IPS-11a (cell line): ENCODE data around the gene LYZ.
"Not testable (repeated sequence)": the region's sequence is repeated elsewhere in the genome, so short reads cannot be mapped to it uniquely, and the experiment has no call there.

ENCODE experiments used
- H3K4me3 ChIP-seq: one replicate; pipeline ENCODE4 v1.5.1; 2013; ENCODE audit warnings: low read depth, low read length, control low read depth

LYZ gene

DNA sequence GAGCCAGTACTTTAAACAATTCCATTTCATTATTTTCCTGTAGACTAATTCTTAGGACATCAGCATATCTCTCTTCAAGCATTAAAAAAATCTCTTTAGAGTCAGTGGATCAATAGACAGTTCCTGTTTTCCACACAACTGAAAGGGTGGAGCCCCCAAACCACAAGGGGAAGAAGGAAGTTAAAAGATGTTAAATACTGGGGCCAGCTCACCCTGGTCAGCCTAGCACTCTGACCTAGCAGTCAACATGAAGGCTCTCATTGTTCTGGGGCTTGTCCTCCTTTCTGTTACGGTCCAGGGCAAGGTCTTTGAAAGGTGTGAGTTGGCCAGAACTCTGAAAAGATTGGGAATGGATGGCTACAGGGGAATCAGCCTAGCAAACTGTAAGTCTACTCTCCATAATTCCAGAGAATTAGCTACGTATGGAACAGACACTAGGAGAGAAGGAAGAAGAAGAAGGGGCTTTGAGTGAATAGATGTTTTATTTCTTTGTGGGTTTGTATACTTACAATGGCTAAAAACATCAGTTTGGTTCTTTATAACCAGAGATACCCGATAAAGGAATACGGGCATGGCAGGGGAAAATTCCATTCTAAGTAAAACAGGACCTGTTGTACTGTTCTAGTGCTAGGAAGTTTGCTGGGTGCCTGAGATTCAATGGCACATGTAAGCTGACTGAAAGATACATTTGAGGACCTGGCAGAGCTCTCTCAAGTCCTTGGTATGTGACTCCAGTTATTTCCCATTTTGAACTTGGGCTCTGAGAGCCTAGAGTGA, at the start of gene LYZ:
LYZ (plus strand) TSS at position 220 of the 777 bp plus-strand sequence; CDS start at position 248, 28 bp downstream.
- no peak within 1 kb of the TSS for H3K4me3 ChIP-seq

DNA sequence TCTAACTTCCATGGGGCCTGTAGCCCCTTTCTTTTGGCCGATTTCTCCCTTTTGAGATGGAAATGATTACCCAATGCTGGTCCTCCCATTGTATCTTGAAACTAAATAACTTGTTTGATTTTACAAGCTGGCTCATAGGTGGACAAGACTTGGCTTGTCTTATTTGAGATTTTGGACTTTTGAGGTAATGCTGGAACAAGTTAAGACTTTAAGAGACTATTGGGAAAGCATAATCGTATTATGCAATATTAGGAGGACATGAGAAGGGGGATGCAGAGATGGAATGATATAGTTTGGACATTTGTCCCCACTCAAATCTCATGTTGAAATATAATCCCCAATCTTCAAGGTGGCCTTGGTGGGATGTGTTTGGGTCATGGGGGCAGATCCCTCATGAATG, 49.2 kb upstream of the LYZ start:
- no peak overlapping the region for H3K4me3 ChIP-seq

DNA sequence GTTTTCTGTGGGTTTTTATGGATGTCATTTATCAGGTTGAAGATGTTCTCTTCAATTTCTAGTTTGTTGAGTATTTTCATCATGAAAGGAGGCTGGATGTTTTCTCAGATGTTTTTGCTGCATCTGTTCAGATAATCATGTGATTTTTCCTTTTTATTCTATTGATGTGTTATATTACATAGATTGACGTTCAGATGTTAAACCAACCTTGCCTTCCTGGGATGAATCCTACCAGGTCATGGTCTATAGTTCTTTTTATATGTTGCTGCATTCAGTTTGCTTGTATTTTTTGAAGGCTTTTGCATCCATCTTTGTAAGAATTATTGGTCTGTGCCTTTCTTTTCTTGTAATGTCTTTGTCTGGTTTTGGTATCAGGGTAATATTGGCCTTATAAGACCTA, 43.9 kb upstream of the LYZ start:
- no peak overlapping the region for H3K4me3 ChIP-seq

DNA sequence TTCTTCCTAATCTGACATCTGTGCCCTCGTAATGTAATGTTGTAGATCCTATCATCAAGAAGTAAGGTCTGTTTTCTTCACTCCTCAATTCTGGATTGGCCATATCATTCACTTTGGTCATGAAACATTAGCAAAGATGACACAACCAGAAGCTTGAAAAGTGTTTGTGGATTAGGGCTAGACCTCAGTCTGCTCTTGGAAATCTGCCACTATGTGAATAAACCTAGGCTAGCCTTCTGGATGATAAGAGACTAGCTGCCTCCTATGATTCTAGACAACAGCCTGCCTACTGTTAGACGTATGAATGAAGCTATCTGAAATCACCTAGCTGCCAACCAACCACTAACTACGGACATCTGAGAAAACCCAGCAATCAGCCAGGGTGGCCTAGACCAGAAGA, 38.7 kb upstream of the LYZ start:
- H3K4me3 ChIP-seq, result no peak overlapping the region

DNA sequence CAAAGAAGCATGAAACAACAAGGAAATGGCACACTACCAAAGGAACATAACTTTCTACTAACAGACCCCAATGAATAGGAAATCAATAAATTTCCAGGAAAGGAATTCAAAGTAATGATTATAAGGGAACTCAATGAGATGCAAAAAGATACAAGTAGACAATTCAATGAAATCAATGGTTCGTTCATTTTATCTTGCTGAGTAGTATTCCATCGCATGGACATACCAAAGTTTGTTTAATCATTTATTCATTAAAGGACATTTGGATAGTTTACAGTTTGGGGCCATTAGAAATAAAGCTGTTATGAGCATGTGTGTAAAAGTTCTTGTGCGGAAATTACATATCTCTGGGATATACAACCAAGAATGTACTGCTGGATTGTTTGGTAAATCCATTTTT, 35.0 kb upstream of the LYZ start:
- H3K4me3 ChIP-seq, result no peak overlapping the region

DNA sequence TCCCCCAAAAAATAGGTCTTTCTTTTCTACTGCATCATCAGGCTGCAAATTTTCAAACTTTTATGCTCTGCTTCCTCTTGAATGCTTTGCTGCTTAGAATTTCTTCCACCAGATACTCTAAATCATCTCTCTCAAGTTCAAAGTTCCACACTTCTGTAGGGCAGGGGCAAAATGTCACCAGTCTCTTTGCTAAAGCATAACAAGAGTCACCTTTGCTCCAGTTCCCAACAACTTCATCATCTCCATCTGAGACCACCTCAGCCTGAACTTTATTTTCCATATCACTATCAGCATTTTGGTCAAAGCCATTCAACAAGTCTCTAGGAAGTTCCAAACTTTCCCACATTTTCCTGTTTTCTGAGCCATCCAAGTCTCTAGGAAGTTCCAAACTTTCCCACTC, 31.4 kb upstream of the LYZ start:
- not testable (repeated sequence) for H3K4me3 ChIP-seq

DNA sequence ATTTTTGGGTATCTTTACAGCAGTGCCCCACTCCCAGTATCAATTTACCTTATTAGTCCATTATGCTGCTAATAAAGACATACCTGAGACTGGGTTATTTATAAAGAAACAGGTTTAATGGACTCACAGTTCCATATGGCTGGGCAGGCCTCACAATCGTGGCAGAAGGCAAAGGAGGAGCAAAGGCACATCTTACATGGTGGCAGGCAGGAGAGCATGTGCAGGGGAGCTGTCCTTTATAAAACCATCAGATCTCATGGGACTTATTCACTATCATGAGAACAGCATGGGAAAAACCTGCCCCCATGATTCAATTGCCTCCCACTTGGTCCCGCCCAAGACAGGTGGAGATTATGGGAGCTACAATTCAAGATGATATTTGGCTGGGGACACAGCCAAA, 30.9 kb upstream of the LYZ start:
- H3K4me3 ChIP-seq, result not testable (repeated sequence)

DNA sequence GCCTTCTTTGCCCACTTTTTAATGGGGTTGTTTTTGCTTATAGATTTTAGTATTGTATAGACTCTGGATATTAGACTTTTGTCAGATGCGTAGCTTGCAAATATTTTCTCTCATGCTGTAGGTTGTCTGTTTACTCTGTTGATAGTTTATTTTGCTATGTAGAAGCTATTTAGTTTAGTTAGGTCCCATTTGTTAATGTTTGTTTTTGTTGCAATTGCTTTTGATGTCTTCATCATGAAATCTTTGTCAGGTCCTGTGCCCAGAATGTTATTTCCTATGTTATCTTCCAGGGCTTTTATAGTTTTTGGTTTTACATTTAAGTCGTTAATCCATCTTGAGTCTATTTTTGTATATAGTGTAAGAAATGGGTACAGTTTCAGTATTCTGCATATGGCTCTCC, 30.0 kb upstream of the LYZ start:
- H3K4me3 ChIP-seq, result no peak overlapping the region

DNA sequence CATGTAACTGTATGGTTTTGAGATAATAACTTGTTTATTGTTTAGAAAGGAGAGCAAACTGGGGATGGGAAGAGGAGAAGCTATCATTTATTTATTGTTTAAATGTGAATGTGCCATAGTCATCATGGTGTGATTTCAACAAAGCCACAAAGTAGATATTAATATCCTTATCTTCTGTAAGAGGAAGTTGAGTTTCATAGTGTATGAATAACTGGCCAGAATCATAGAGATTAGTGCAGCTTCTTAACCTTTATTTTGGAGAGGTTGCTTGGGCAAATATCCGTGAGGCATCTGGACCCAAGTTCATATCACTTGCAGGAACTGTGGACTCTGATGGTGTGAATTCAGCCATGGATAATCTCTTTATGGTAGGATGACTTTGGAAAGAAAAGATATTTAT, 26.8 kb upstream of the LYZ start:
- H3K4me3 ChIP-seq, result no peak overlapping the region

DNA sequence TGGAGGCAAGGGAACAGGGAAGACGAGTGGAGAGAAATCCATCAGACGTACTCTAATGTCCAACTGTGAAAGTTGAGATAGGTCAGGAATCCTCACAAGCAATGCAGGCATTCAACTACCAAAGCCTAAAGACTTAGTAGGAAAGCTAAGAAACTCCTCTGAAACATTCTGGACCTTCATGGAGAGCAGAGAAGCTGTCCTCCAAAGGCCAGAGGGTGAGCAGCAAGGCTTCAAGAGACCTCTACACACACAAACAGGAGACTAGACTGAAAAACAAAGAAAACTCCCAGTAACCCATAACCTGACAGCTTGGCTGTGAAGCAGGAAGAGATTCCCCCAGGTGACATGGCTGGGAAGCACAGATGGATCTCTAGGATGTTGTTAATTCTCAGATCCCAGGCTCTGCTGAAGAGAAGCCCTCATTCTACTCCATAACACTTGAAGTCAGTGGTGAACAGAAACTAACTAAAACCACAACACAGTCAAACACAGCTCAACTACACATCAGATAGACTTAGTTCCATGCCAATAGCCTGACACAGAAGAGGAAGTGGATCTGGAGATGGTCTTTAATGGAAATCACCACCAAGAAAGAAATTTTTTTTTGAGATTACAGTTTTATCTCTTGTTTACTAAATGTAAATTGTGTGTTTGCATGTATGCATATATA, 23.2 kb upstream of the LYZ start:
- no peak overlapping the region for H3K4me3 ChIP-seq

DNA sequence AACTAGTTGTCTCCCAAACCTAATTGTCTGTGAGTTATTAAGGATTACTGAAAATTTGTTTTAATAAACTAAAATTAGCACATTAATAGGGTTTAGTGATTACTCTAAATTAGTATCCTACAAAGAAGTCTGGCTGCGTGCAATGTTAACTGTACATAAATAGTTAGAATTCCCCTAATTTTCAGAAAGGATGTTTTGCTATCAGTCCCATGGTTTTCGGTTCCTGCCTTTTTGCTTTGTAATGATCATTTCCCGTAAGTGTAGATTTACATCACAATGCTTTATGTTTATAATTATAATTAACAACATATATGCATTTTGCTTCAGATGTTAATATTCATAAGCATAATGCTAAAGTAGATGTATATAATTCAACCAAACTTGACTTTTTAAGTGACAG, 19.8 kb upstream of the LYZ start:
- H3K4me3 ChIP-seq, result no peak overlapping the region

DNA sequence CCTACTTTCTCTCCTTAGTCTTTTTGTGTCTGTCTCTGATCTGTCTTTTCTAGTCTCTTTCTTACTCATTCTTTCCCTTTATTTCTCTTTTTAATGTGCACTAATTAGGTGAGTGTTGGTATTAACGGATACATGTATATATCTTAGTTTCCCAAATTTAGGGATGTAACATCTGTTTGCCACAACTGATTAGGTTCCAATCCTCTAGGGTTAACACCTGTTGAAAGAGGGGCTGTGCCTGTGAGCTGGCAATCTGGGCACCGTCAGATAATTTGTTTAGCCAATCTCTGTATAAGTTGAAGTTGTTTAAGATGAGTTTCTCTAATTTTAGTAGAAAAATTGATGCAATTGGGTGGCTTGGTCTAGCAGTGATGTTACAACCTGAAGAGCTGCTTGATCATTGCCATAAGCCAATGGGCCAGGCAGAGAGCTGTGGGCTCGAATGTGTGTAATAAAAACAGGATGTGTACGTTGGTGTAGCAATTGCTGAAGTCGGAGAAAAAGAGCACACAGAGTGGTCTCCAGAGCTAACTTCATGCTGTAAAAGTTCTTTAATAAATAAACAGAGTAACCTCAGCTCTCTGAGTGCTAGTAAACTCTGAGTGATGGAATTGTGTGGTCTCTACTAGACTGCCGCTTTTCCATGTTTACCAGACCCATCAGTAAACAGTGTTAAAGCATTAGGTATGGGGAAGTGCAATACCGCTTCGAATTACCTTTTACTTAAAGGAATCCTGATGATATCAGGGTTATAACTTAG, 18.3 kb upstream of the LYZ start:
- no peak overlapping the region for H3K4me3 ChIP-seq

DNA sequence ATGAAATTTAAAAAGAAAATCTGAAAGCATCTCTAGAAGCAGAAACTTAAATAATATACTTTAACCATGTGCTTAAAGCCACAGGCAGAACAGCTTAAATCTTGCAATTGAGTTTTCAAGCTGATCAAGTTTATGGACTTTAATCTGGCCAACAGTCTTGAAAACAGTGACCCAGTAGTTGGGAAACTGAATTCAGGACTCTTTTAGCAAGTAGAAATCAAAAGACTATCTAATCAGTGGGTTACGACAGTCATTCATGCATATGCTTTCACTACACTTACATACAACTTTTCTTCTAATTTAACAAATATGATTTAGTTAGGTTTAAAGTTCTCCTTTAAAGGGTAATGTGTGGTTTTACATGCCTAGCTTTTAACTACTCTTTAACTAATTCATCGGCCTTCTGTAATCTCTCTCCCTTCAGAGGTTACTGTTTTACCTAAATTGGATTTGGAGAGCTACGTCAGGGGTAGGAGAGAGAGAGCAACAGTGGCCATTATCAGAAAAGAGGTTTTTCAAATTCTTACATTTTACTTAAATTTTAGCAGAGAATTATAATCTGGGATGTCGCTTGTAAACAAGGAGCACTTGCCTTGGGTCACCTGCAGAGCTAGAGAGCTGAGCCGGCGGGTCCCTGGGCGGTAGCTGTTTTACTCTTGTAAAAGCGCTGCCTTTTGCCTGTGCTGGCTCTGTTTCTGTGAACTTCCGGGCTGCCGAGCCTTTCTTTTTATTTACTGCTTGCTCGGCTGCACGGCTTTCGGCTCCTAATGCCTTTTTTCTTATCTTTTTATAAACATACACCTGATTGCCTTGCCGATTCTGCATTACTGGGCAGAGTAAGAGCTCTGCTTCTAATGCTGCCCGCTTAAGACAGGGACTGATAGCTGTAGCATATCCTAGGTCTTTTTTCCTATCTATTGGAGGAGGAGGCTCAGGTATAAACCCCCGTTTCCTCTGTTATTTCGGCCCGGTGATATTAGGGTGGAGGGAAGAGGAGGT, 17.4 kb upstream of the LYZ start:
- peak overlapping the region; percentile 21 for H3K4me3 ChIP-seq

DNA sequence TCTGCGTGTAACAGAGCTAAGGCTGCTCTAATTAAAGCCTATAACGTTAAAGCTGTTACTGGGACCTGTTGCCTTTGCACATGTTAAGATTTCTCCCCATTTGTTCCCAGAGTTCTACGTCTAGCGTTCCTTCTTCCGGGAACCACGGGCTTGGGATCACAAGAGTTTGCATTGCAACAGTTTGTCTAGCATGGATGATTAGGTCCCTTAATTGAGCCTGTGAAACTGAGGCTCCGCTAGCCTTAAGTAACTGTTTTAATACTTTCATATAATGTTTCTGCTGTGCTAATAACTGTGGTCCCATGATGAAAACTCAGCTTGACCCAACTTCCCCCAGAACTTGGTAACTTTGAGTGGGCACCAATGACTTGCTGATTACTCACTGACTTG, 16.7 kb upstream of the LYZ start:
- peak overlapping the region; percentile 21 for H3K4me3 ChIP-seq

DNA sequence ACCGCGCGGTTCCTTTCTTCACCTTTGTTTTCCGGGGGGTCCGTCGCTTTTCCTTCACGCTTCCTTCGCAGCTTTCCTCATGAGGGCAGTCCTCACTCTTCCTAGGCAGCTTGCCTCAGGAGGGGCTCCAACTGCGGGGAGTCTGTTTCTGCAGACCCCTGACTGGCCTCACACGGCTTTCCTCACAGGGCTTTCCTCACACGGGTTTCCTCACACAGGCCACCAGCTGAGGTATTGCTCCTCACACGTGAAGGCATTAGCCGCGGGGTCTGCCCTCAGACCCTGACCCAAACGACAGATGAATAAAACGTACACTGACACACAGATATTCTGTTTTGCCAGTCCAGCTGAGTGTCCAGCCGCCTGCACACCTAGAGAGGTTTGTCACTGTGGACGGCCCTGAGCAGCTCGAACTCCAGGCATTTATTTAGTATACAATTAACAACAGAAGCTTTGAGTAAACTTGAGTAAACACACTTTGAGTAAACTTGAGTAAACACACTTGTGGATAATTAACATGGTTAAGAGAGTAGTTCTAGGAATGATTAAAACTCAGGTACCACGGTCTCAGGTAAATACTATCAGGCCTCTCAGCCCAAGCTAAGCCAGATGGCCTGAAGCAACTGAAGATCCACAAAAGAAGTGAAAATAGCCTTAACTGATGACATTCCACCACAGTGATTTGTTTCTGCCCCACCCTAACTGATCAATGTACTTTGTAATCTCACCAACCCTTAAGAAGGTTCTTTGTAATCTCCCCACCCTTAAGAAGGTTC, 16.1 kb upstream of the LYZ start:
- no peak overlapping the region for H3K4me3 ChIP-seq

DNA sequence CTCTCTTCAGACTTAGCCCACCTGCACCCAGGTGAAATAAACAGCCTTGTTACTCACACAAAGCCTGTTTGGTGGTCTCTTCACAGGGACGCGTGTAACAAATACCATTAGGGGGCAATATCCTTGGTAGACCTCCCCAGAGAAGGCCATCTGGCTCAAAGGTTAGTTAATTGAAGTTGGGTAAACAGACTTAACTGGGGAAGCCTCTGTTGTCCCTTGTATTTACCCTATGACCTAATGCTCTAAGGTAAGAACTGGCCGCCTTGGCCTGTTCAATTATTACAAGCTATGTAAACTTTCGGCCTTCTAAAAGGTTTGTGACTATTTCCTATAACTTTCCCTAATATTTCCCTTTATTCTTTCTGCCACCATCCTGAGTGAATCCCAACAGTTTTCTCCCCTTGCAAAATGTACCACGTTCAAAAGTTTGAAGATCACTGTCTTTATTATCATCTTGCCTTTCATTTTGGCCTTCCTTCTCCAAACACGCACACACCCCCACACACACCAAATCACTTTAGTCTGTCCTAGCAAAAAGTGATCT, 15.3 kb upstream of the LYZ start:
- no peak overlapping the region for H3K4me3 ChIP-seq

DNA sequence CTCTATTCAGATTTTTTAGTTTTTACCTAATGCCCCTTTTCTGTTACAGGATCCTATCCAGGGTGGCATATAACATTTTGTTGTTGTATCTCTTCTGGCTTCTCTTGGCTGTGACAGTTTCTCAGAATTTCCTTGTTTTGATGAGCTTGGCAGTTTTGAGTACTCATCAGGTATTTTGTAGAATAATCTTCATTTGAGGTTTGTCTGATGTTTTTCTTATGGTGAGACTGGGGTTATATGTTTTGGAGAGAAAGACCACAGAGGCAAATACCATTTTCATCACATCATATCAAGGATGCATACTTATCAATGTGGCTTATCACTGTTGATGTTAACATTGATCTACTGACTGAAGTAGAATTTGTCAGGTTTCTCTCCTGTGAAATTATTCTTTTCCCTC, 14.0 kb upstream of the LYZ start:
- H3K4me3 ChIP-seq, result no peak overlapping the region

DNA sequence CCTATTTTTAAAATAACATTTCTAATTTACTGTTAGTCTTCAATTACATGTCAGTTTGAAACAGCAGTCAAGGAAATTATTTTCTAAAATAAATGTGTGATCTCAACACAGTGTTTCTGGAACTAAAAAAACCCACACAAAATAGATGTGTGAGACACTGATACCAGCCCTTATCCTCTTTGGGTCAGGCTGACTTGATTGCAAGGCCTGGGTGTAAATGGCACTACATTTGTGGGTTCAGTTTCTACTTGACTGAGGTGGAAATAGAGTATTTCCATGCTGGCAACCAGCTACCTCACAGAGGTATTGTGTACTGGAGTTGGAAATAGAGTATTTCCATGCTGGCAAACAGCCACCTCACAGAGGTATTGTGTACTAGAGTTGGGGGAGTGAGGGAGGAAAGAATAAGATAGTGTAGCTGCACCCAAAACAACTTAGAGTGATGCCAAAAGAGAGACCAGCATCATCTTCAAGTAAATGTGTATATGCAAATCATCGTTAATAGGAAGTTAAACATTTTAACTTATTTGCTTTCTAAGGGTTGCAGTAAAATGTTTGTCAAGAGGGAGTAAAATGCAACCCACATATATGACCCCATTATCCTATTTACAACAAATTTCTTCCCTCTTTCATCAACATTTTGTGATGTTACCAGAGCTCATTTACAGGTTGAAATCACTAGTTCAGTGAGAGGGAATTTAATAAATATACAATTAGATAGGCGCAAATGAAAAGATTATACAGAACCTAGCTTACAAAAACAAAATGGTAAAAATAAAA, 10.7 kb upstream of the LYZ start:
- H3K4me3 ChIP-seq, result no peak overlapping the region
